ENCODE data around the gene SPSB3. TPM values are rescaled to one million over a fixed set of nuclear protein-coding genes. Genes with fewer than 3 reads are reported as not detected.

Gene SPSB3
- polyA plus RNA-seq, 1 donor (not counting 4 experiments of a cell fraction or from before 2014, with no cell fraction given), result 9.5 TPM

DNA sequence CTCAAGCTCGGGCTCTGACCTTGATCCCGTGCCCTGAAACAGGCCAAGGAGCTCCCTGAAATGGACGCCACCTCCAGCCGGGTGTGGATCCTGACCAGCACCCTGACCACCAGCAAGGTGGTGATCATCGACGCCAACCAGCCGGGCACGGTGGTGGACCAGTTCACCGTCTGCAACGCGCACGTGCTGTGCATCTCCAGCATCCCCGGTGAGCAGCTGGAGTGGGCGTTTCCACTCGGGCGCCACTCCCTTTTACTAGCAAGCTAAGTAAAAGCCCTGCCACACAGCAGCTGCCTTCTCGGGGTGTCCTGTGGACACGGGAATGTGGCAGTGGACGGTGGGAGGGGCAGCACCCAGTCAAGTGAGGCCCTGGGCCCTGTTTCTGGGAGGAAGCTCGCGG is 17.4 kb downstream of the SPSB3 start:
- DNase-seq (ENCODE audit: low read depth, low spot score) (no peak), FAIRE-seq (no peak)
- no peak overlapping the region for H3K27ac ChIP-seq (ENCODE audit: control insufficient read depth, insufficient read depth, low read length)
- H3K9me3 ChIP-seq (ENCODE audit: control insufficient read depth, low read depth, low read length), result no peaks in the 10 kb centered on the region
- no peak overlapping the region for H3K9ac ChIP-seq (ENCODE audit: control insufficient read depth, extremely low read depth, insufficient read depth, low read length)
- dilution Hi-C loops (cut with MboI; ENCODE audit: extremely low pct_ligation_motif_present, low sequenced_read_pairs), result no loop called here
- peaks cover 13 to 34% of the 10 kb centered on the region in 2 experiments for H3K36me3 ChIP-seq (ENCODE audit: control insufficient read depth in 2 of 2, extremely low read depth in 1 of 2, insufficient read depth in 2 of 2, low read length in 2 of 2)
- no peak overlapping the region for H3K4me2 ChIP-seq (ENCODE audit: control insufficient read depth, extremely low read depth, insufficient read depth, low read depth, low read length)
- no peaks in the 10 kb centered on the region for H3K9me1 ChIP-seq (ENCODE audit: control insufficient read depth, extremely low read depth, insufficient read depth, low read length)
- no peak for TF ChIP-seq EZH2 (IDR thresholded peaks at IDR 0.05; ENCODE audit: low read length)
- TF ChIP-seq, protein P1, sequence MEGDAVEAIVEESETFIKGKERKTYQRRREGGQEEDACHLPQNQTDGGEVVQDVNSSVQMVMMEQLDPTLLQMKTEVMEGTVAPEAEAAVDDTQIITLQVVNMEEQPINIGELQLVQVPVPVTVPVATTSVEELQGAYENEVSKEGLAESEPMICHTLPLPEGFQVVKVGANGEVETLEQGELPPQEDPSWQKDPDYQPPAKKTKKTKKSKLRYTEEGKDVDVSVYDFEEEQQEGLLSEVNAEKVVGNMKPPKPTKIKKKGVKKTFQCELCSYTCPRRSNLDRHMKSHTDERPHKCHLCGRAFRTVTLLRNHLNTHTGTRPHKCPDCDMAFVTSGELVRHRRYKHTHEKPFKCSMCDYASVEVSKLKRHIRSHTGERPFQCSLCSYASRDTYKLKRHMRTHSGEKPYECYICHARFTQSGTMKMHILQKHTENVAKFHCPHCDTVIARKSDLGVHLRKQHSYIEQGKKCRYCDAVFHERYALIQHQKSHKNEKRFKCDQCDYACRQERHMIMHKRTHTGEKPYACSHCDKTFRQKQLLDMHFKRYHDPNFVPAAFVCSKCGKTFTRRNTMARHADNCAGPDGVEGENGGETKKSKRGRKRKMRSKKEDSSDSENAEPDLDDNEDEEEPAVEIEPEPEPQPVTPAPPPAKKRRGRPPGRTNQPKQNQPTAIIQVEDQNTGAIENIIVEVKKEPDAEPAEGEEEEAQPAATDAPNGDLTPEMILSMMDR (optimal IDR thresholded peaks at IDR 0.05 in 1 of 3, IDR thresholded peaks at IDR 0.05 in 1 of 3, conservative IDR thresholded peaks at IDR 0.05 in 1 of 3; ENCODE audit: extremely low read depth in 1 of 3, insufficient read depth in 2 of 3, low read length in 3 of 3), result no peak
- peaks cover 3% of the 10 kb centered on the region for H3K4me1 ChIP-seq (ENCODE audit: control insufficient read depth, extremely low read depth, insufficient read depth, low read length)
- H3K4me3 ChIP-seq (ENCODE audit: control insufficient read depth in 2 of 3, extremely low read depth in 1 of 3, insufficient read depth in 2 of 3, low read depth in 1 of 3, low read length in 3 of 3), result no peak overlapping the region
- H4K20me1 ChIP-seq (ENCODE audit: control insufficient read depth, extremely low read depth, insufficient read depth, low read length), result no peaks in the 10 kb centered on the region
- H2AFZ ChIP-seq (ENCODE audit: control insufficient read depth, low read length), result no peak overlapping the region
- no peaks in the 10 kb centered on the region for H3K79me2 ChIP-seq (ENCODE audit: control insufficient read depth, insufficient read depth, low read length)
- H3K27me3 ChIP-seq (ENCODE audit: control insufficient read depth, extremely low read depth, insufficient read depth, low read length), result no peaks in the 10 kb centered on the region

DNA sequence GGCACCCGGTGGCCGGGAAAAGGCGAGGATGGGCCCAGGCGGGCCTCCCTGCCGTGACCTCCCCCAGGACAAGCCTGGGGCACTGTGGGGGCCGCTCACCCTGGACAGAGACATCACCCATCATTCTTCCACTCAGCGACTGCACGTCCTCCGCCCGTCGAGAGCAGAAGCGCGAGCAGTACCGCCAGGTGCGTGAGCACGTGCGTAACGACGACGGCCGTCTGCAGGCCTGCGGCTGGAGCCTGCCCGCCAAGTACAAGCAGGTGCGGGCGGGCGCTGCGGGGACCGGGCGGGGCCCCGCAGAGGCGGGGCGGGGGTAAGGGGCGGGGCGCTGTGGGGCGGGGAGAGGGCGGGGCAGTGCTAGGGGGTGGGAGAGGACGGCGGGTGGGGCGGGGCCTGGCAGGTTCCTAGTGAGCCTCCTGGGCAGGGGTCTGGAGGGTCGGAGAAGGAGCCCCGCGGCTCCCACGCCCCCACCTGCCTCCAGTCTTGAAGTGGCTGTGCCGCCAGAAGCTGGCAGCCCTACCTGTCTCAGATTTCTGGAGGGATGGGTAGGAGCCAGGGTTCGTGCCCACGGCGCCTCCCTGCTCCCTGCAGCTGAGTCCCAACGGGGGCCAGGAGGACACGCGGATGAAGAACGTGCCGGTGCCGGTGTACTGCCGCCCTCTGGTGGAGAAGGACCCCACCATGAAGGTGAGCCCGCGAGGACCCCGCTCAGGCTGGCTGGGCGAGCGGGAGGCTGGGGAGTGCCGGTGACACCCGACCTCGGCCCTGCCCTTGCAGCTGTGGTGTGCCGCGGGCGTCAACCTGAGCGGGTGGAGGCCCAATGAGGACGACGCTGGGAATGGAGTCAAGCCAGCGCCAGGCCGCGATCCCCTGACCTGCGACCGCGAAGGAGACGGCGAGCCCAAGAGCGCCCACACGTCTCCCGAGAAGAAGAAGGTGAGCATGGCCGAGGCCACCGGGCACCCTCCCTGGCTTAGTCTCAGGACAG is 18.6 kb downstream of the SPSB3 start:
- Histone ChIP-seq H3K9ac (ENCODE audit: control insufficient read depth, extremely low read depth, insufficient read depth, low read length) (no peak overlapping the region), H3K27me3 (ENCODE audit: control insufficient read depth, extremely low read depth, insufficient read depth, low read length) (no peaks in the 10 kb centered on the region), H3K4me3 (ENCODE audit: control insufficient read depth in 2 of 3, extremely low read depth in 1 of 3, insufficient read depth in 2 of 3, low read depth in 1 of 3, low read length in 3 of 3) (no peak overlapping the region), H3K27ac (ENCODE audit: control insufficient read depth, insufficient read depth, low read length) (no peak overlapping the region), H3K79me2 (ENCODE audit: control insufficient read depth, insufficient read depth, low read length) (no peaks in the 10 kb centered on the region), H3K4me2 (ENCODE audit: control insufficient read depth, extremely low read depth, insufficient read depth, low read depth, low read length) (no peak overlapping the region), H3K4me1 (ENCODE audit: control insufficient read depth, extremely low read depth, insufficient read depth, low read length) (peaks cover 3% of the 10 kb centered on the region), H3K36me3 (ENCODE audit: control insufficient read depth in 2 of 2, extremely low read depth in 1 of 2, insufficient read depth in 2 of 2, low read length in 2 of 2) (peaks cover 17 to 34% of the 10 kb centered on the region in 2 experiments), H4K20me1 (ENCODE audit: control insufficient read depth, extremely low read depth, insufficient read depth, low read length) (no peaks in the 10 kb centered on the region), H3K9me3 (ENCODE audit: control insufficient read depth, low read depth, low read length) (no peaks in the 10 kb centered on the region), H2AFZ (ENCODE audit: control insufficient read depth, low read length) (no peak overlapping the region), H3K9me1 (ENCODE audit: control insufficient read depth, extremely low read depth, insufficient read depth, low read length) (no peaks in the 10 kb centered on the region)
- TF ChIP-seq EZH2 (IDR thresholded peaks at IDR 0.05; ENCODE audit: low read length), result no peak
- TF ChIP-seq, protein P1 (optimal IDR thresholded peaks at IDR 0.05 in 1 of 3, IDR thresholded peaks at IDR 0.05 in 1 of 3, conservative IDR thresholded peaks at IDR 0.05 in 1 of 3; ENCODE audit: extremely low read depth in 1 of 3, insufficient read depth in 2 of 3, low read length in 3 of 3), result peak; percentile 37 to 87 (median 60)
- no peak for FAIRE-seq
- dilution Hi-C loops (cut with MboI; ENCODE audit: extremely low pct_ligation_motif_present, low sequenced_read_pairs), result no loop called here
- DNase-seq (ENCODE audit: low read depth, low spot score), result no peak
